ENCODE results near the gene DDX51. TPM values are rescaled to one million over a fixed set of nuclear protein-coding genes. Genes with fewer than 3 reads are reported as not detected.

DDX51 gene
- total RNA-seq, 1 experiment from 2014 or later = 4.7 TPM

Other genes starting within 250 kb of the DDX51 start
- 6.9 and 8.0 TPM in 2 replicates for gene ULK1, start 249.7 kb downstream of the DDX51 start, total RNA-seq (2014; rRNA removed; shearing (Covaris generic))
- 13.6 and 17.5 TPM in 2 replicates for gene PUS1, start 215.0 kb downstream of the DDX51 start, total RNA-seq (2014; rRNA removed; shearing (Covaris generic))
- 6.6 and 6.8 TPM in 2 replicates for gene EP400, start 194.4 kb downstream of the DDX51 start, total RNA-seq (2014; rRNA removed; shearing (Covaris generic))
- gene NOC4L, start 138 bp upstream of the DDX51 start, total RNA-seq (2014; rRNA removed; shearing (Covaris generic)) = 15.2 and 23.2 TPM in 2 replicates
- gene GALNT9, start 185.3 kb upstream of the DDX51 start, total RNA-seq (2014; rRNA removed; shearing (Covaris generic)) = 2.4 and 11.5 TPM in 2 replicates

Data from A172 (cell line).